ENCODE results near the gene POU1F1.
A peak's percentile ranks its signal among the peaks of the same experiment; 100 is the strongest.
"Not testable (repeated sequence)": the region's sequence is repeated elsewhere in the genome, so short reads cannot be mapped to it uniquely, and the experiment has no call there.

Gene POU1F1

DNA sequence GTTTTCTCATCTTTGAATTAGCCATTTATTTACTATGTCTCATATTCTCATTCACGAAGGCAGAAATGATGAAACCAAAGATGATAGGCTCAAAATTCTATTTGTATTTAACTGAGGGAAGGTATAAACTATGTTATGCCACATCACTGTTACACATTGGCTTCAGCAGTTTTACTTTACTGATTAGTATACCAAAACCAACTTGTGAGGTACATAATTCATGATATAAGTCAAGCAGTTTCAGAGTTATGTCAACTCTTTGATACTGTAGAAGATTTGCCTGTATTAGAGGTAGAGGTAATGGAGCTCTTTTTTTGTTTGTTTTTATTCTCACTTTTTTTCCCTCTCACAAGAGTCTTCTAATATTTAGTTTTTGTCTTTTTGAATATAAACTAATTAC, 26.4 kb downstream of the POU1F1 start:
- no peak for DNase-seq

- no peak for DNase-seq
These were observed 27.6 kb downstream of the POU1F1 start for GRCh38 chr3:87248831-87249230.

GRCh38 chr3:87248231-87248630, 28.2 kb downstream of the POU1F1 start:
- DNase-seq, result not testable (repeated sequence)

DNA sequence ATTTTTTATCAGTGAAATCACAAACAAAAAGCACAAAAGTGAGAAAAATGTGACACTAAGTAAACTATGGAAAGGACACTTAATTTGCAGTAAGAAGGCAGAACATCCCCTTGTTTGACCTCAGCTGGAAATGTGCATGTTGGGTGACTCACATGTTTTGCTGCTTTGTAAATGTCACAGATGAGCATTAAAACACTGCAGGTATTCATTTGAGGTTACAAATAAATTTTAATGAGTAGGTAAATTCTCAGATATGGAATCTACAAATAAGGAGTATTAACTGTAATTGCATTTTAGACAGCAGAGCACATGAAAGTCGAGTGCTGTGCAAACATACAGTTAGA, 29.0 kb downstream of the POU1F1 start:
- DNase-seq, result no peak

GRCh38 chr3:87246662-87247429, 29.5 kb downstream of the POU1F1 start:
- no peak for DNase-seq

DNA sequence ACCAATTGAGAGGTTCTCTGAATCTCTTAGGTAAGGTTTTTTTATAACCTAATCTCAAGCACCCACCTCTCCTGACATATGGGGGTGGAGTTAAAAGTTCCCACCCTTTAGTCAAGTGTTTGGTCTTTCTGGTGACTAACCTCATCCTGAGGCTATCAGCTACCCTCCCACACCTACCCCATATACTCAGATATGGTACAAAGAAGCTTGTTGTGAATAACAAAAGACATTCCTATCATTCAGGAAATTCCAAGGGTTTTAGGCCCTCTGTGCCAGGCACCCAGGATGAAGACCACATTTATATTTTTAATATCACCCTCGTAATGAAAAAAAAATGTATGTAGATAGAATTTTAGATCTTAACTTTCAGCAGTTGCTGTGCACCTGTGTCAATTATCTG, 40.3 kb downstream of the POU1F1 start:
- DNase-seq, result no peak

DNA sequence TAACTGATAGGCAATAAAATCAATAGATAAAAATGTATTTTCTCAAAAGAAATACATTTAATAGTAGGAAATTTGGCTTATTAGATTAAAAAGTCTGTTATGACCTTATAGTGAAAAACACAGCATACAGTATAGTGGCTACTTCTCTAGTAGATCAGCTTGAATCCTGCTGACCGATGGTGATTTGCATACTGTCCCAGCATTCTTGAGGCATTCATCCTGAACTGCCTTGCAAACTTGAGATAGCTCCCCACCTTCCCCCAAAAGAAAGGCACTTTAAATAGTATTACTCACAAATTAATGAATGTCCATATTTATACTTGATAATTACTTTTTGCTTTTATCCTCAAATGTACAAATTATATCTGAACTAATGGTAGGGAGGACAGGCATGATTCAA, 42.6 kb downstream of the POU1F1 start:
- no peak for DNase-seq

- no peak for DNase-seq
These were observed 47.3 kb downstream of the POU1F1 start for GRCh38 chr3:87229113-87229512.

DNA sequence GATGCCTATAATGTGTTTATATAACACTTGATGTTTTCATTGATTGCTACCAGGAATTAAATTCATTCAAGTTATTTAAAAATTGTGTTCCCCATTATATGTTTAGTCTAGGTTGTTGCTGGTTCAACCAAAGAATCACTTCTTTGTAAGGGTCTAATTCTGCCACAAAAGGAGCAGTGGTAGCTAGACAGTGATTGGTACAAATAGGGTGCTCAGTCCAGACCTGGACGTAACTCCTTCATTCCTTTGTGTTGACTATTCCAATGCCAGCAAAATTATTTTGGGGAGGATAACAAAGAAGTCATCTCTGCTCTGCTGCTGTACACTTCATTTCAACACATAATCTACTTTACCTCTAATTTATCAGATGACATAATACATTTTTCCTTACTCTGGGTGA, 48.1 kb downstream of the POU1F1 start:
- no peak for DNase-seq

DNA sequence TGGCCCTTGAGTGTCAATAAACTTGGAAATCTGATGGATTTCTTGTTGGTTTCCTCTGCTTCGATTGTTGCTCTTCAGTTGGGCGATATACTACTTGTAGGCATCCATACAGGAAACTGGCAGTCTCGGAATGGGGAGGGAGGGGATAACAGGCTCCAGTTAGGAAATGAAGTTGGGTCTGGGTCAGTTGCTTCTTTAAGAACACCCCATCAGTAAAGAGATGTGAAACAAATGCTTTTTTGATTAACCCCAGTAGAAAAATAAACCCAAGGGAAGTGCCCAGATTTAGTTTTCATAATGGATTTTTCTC, 48.6 kb downstream of the POU1F1 start:
- DNase-seq, result no peak

DNA sequence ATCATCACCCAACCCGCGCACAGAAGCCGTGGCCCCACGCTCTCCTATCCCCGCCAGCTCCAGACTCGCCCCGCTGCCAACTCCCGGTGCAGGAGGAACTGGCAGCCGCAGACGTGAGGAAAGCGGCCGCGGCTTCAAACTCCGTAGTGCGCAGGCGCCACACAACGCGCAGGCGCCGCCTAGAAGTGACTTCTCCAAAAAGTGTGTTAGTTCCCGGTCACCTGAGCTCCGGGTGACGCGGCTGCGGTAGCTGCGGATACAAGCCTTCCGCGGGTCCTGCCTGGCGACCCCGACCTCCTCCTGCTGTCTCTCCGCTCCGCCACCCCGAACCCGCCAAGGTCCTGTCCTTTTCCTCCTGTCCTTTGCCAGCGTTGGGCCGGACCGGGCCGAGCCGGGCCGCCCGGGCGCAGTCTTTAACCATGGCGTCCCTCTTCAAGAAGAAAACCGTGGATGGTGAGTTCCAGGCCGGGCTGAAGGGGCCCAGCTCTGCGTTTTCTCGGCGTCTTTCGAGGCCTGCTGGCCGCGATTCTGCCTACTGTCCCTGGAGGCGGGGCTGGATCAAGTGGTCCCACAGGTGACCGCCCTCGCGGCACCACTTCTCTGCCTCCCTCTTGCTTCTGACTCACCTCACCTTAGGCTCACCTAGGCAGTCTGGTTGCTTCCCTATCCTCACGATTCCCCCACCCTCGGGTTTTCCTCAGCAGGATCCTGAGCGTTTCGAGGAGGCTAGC, 49.1 kb downstream of the POU1F1 start, which contains the start of gene CHMP2B:
Gene CHMP2B (plus strand): TSS at position 206 of the 731 bp plus-strand sequence. CDS start 214 bp downstream, at position 420.
- peak; percentile 61 to 95 (median 91) for DNase-seq

GRCh38 chr3:87225659-87226058, 50.7 kb downstream of the POU1F1 start:
- DNase-seq, result peak in 8 of 14 donors; percentile 3 to 22 (median 11)

- DNase-seq, result no peak
These were observed 56.8 kb downstream of the POU1F1 start for GRCh38 chr3:87219611-87220010.

DNA sequence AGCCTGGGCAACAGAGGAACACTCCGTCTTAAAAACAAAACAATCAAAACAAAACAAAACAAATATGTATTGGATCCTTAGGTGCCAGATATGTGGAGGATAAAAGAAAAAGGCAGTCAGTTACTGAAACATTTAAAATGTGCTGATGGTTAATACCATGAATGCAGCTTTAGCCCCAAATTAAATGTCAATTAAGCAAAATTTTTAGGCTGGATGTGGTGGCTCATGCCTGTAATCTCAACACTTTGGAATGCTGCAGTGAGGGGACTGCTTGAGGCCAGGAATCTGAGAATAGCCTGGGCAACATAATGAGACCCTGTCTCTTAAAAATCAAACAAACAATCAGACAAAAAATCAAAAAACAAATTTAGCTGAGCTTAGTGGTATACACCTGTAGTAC, 57.8 kb downstream of the POU1F1 start:
- no peak for DNase-seq
